Stomach (tissue), 9 donors: ENCODE results near the gene CDRT4. TPM values are rescaled to one million over a fixed set of nuclear protein-coding genes. Genes with fewer than 3 reads are reported as not detected.

Experiments
- DNase-seq, 2 donors: peaks; one replicate each; pipeline versions ENCODE4 v3.0.0 to v3.0.0-alpha.2; 2013 to 2019
- H3K27ac ChIP-seq, 5 donors: fragments of 200-600 bp in 4 of 5; sonication (generic) in 4 of 5; one replicate each; pipeline ENCODE4 v1.5.1; 2013 to 2019; ENCODE audit warnings: mild to moderate bottlenecking in 1 of 5, moderate library complexity in 1 of 5
- H3K27me3 ChIP-seq, 3 donors: fragments of 200-600 bp; sonication (generic); one replicate each; pipeline ENCODE4 v1.5.1; 2017 to 2019; ENCODE audit warnings: mixed run types in 1 of 3
- H3K36me3 ChIP-seq, 4 donors: fragments of 200-600 bp; sonication (generic); 1 replicate in 3 of 4; 2 replicates in 1 of 4; pipeline ENCODE4 v1.5.1; 2016 to 2019
- H3K4me1 ChIP-seq, 4 donors: fragments of 200-600 bp; sonication (generic); one replicate each; pipeline ENCODE4 v1.5.1; 2016 to 2019
- H3K4me3 ChIP-seq, 4 donors: fragments of 200-600 bp; sonication (generic) in 3 of 4; one replicate each; pipeline ENCODE4 v1.5.1; 2016 to 2019; ENCODE audit warnings: mild to moderate bottlenecking in 1 of 4
- H3K9me3 ChIP-seq, 4 donors: fragments of 200-600 bp; sonication (generic); one replicate each; pipeline ENCODE4 v1.5.1; 2016 to 2019
- EP300 ChIP-seq: sonication (generic); formaldehyde crosslinking; IDR thresholded peaks from one replicate; pipeline ENCODE4 v1.6.1; 2017; ENCODE audit warnings: antibody characterized with exemption
- POLR2A ChIP-seq, 4 donors: fragments of 450-650 bp; IDR thresholded peaks; one replicate each; pipeline ENCODE4 v1.6.1; 2016; ENCODE audit warnings: antibody characterized with exemption in 4 of 4, control low read depth in 2 of 4, mild to moderate bottlenecking in 1 of 4, moderate library complexity in 1 of 4
- POLR2AphosphoS5 ChIP-seq, 3 donors: sonication (generic); formaldehyde crosslinking; IDR thresholded peaks; one replicate each; pipeline ENCODE4 v1.6.1; 2016; ENCODE audit warnings: antibody characterized with exemption in 3 of 3
- WGBS, 5 donors: extraction: QIAGEN DNeasy Blood & Tissue Kit in 3 of 5; methylation state at CpG; one replicate each; pipeline versions ENCODE4 v1.1.5 to v1.1.7; 2013 to 2018; 5-methylcytosine and 5-hydroxymethylcytosine counted together
- intact Hi-C: fragments of 100-400 bp; cut with DNase I; formaldehyde crosslinking; loops from one replicate; pipeline ENCODE4 v1.15.1; 2023; ENCODE audit warnings: low total_unique reads
- polyA plus RNA-seq, 3 donors: library from polyadenylated mRNA; stranded (reverse); fragments of 200-250 nt; gene quantifications; one replicate each; pipeline ENCODE4 v1.2.3, GENCODE V29; 2013
- total RNA-seq, 5 donors: library from RNA; depleted of rRNA; stranded (reverse); fragments of >200 nt; gene quantifications; one replicate each; pipeline versions ENCODE4 v1.1.0 to v1.2.3, GENCODE V29; 2014 to 2016
- TF ChIP-seq, protein P1 (sequence below), 7 experiments: fragments of 450-650 bp in 4 of 7; fragments of 200-600 bp in 3 of 7; sonication (generic) in 3 of 7; IDR thresholded peaks; one replicate each; pipeline ENCODE4 v1.5.1; 2016 to 2019; ENCODE audit warnings: antibody characterized with exemption in 7 of 7, control low read depth in 2 of 7, mild to moderate bottlenecking in 1 of 7
- donor health status: healthy with polysubstance abuse.
- donor health status: Bipolar disorder and iron deficiency.
- donor health status: healthy.

Gene CDRT4
- total and polyA plus RNA-seq, 8 donors = 1.5 to 12.8 (median 4.7) TPM; not detected in 2

DNA sequence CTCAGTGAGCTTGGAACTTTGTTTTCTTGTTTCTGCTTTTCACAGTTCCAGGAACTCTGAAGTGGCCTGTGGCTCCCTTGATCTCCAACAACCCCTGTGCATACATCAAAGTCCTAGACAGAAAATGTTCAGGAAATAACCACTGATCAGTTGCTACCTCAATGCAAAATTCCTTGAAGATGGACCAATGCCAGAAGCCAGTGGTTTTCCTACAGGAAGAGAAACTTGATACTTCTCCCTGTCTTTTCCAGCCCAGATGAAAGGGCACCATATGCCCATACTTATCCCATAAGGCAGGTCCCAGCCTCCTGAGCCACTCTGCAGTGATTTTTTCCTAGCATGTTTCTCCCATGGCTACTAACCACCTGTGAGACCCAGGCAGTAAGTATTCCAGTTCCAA is 12.3 kb upstream of the CDRT4 start:
- Histone ChIP-seq H3K4me1 (peaks cover 0 to 5% (median 0%) of the 10 kb centered on the region in 4 donors), H3K4me3 (no peak overlapping the region), H3K27ac (no peak overlapping the region), H3K9me3 (no peaks in the 10 kb centered on the region), H3K36me3 (peaks cover 0 to 10% (median 5%) of the 10 kb centered on the region in 4 donors), H3K27me3 (no peaks in the 10 kb centered on the region)
- TF ChIP-seq, protein P1, sequence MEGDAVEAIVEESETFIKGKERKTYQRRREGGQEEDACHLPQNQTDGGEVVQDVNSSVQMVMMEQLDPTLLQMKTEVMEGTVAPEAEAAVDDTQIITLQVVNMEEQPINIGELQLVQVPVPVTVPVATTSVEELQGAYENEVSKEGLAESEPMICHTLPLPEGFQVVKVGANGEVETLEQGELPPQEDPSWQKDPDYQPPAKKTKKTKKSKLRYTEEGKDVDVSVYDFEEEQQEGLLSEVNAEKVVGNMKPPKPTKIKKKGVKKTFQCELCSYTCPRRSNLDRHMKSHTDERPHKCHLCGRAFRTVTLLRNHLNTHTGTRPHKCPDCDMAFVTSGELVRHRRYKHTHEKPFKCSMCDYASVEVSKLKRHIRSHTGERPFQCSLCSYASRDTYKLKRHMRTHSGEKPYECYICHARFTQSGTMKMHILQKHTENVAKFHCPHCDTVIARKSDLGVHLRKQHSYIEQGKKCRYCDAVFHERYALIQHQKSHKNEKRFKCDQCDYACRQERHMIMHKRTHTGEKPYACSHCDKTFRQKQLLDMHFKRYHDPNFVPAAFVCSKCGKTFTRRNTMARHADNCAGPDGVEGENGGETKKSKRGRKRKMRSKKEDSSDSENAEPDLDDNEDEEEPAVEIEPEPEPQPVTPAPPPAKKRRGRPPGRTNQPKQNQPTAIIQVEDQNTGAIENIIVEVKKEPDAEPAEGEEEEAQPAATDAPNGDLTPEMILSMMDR (IDR thresholded peaks at IDR 0.05) = no peak
- TF ChIP-seq POLR2AphosphoS5 (IDR thresholded peaks at IDR 0.05) = no peak
- TF ChIP-seq POLR2A (IDR thresholded peaks at IDR 0.05) = no peak
- no peak for TF ChIP-seq EP300
- no peak for DNase-seq
- intact Hi-C loops = no loop called here

GRCh38 chr17:15478845-15479244 is 11.4 kb upstream of the CDRT4 start:
- no peaks in the 10 kb centered on the region for H3K9me3 ChIP-seq
- no peak for TF ChIP-seq POLR2A (IDR thresholded peaks at IDR 0.05)
- TF ChIP-seq, protein P1 (IDR thresholded peaks at IDR 0.05) = no peak
- TF ChIP-seq EP300 = no peak
- TF ChIP-seq POLR2AphosphoS5 (IDR thresholded peaks at IDR 0.05) = no peak
- no peak overlapping the region for H3K4me3 ChIP-seq
- no peaks in the 10 kb centered on the region for H3K27me3 ChIP-seq
- 84 to 94% (median 90%) methylated on average over 5 of the region's 5 CpGs for WGBS, 5 donors
- no peak for DNase-seq
- peaks cover 0 to 5% (median 2%) of the 10 kb centered on the region in 4 donors for H3K4me1 ChIP-seq
- no peak overlapping the region for H3K27ac ChIP-seq
- peaks cover 0 to 8% (median 3%) of the 10 kb centered on the region in 4 donors for H3K36me3 ChIP-seq
- intact Hi-C loops = no loop called here

- no peaks in the 10 kb centered on the region for H3K36me3 ChIP-seq
- intact Hi-C loops = no loop called here
- 84 to 96% (median 95%) methylated on average over 8 of the region's 8 CpGs for WGBS, 5 donors
These were observed 8.4 kb upstream of the CDRT4 start for GRCh38 chr17:15475631-15476354.

GRCh38 chr17:15472891-15473290 is 5.5 kb upstream of the CDRT4 start:
- Histone ChIP-seq H3K4me1 (peaks cover 0 to 5% (median 2%) of the 10 kb centered on the region in 4 donors), H3K4me3 (no peak overlapping the region), H3K27me3 (no peaks in the 10 kb centered on the region), H3K36me3 (no peaks in the 10 kb centered on the region), H3K27ac (no peak overlapping the region), H3K9me3 (no peaks in the 10 kb centered on the region)
- intact Hi-C loops = no loop called here
- 63 to 95% (median 82%) methylated on average over 3 of the region's 3 CpGs for WGBS, 5 donors
- TF ChIP-seq, protein P1 (IDR thresholded peaks at IDR 0.05) = no peak
- TF ChIP-seq POLR2AphosphoS5 (IDR thresholded peaks at IDR 0.05) (no peak), POLR2A (IDR thresholded peaks at IDR 0.05) (no peak), EP300 (no peak)
- DNase-seq = no peak

More at GRCh38 chr17:15475631-15476354, 8.4 kb upstream of the CDRT4 start:
- no peak for DNase-seq
- Histone ChIP-seq H3K4me1 (peaks cover 0 to 5% (median 2%) of the 10 kb centered on the region in 4 donors), H3K9me3 (no peaks in the 10 kb centered on the region), H3K4me3 (no peak overlapping the region), H3K27me3 (no peaks in the 10 kb centered on the region), H3K27ac (peak overlapping the region in 2 of 5 donors; percentile 20 to 52)
- TF ChIP-seq POLR2AphosphoS5 (IDR thresholded peaks at IDR 0.05) (peak in 2 of 3 donors; percentile 16 to 42), POLR2A (IDR thresholded peaks at IDR 0.05) (no peak)

DNA sequence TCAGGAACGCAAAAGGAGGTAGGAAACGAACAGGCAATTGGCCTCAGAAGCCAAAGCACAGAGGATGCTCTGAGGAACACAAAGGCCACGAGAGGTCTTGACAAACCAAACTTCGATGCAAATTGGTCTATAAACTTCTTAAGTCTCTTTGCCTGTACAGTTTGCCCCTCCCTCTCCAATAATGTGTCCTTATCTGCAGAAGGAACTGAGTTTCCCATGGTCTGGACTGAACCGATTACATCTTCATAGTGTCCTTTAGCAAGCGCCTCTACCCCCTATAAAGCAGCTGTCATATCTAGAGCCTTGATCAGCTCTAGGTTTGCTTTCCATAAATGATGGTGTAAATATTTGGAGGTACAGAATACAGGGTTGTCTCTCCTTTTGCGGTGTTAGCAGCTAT is 3.1 kb upstream of the CDRT4 start:
- intact Hi-C loops = no loop called here
- Histone ChIP-seq H3K4me3 (no peak overlapping the region), H3K4me1 (peaks cover 0 to 5% (median under 1%) of the 10 kb centered on the region in 4 donors), H3K27ac (no peak overlapping the region), H3K9me3 (no peaks in the 10 kb centered on the region), H3K27me3 (no peaks in the 10 kb centered on the region), H3K36me3 (no peaks in the 10 kb centered on the region)
- DNase-seq = no peak
- TF ChIP-seq POLR2A (IDR thresholded peaks at IDR 0.05) (no peak), EP300 (no peak), POLR2AphosphoS5 (IDR thresholded peaks at IDR 0.05) (no peak)
- TF ChIP-seq, protein P1 (IDR thresholded peaks at IDR 0.05) = no peak
- 57 to 70% (median 59%) methylated on average over 7 of the region's 7 CpGs for WGBS, 5 donors
